Inflammatory macrophage (primary cell): ENCODE results near the gene TIA1.
A peak's percentile ranks its signal among the peaks of the same experiment; 100 is the strongest.
"Not testable (repeated sequence)": the region's sequence is repeated elsewhere in the genome, so short reads cannot be mapped to it uniquely, and the experiment has no call there.

Source experiments
- DNase-seq, 2 donors: peaks; one replicate each; pipeline ENCODE4 v3.0.0-alpha.2; 2020 to 2022
- total RNA-seq, 18 experiments: gene quantifications; one replicate each; lab custom pipeline; 2026; ENCODE audit warnings: mixed read lengths in 6 of 18, inconsistent platforms in 2 of 18; lab: John Stamatoyannopoulos, UW

The TIA1 gene
- 39.3 to 90.7 (median 62.4) reads per million in 18 experiments for total RNA-seq

GRCh38 chr2:70248181-70248847 lies at the start of gene TIA1:
TSS of gene TIA1 (minus strand) at chr2:70248628. CDS start at chr2:70248430, 198 bp downstream.
- DNase-seq = peak; percentile 99

- not testable (repeated sequence) for DNase-seq
Measured at GRCh38 chr2:70297828-70298227, 49.4 kb upstream of the TIA1 start.

DNA sequence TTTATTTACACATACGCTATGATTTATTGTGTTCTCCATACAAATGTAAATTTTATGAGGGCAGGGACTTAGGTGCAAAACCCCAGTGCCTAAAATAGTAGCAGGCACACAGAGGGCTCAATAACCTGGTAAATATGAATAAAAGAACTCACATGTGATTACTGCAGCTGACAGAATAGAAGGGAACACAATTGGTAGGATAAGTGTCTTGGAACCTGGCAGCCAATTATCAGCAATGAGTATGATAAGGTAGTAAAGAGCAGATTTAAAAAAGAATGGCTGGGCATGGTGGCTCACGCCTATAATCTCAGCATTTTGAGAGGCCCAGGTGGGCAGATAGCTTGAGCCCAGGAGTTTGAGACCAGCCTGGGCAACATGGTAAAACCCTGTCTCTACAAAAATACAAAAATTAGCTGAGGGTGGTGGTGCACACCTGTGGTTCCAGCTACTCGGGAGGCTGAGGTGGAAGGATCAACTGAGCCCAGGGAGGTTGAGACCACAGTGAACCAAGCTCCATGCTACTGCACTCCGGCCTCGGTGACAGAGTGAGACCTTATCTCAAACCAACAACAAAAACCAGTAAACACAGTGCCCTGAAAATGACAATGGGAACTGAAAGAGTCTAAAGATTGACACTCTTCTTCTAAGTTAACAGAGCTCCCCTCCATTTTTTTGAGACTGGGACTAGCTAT lies 35.2 kb upstream of the TIA1 start:
- DNase-seq = no peak

GRCh38 chr2:70282439-70282838 lies 34.0 kb upstream of the TIA1 start:
- DNase-seq = no peak

DNA sequence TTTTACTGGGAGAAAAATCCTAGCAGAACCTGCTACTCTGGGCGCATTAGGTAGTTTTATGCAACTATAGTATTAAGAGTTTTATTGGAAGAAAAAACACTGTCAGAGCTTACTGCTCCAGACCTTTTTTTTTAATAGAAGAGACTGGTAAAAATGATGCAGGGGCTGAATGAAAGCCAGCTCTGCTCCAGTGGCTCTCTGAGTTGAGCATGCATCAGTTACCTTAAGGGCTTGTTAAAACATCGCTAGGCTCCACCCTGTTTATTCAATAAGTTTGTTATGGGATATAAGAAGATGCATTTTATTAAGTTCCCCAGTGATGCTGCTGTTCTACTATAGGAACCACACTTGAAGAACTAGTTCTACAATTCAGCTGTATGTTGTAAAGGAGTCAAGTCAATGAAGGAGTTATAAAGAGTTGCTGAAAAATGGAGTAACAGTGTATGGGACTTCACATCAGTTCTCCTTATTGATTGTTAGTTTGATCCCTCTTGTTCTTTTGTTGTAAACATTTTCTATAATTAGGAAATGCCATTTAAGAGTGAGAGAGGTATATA lies 31.9 kb upstream of the TIA1 start:
- no peak for DNase-seq

GRCh38 chr2:70270323-70270722 lies 21.9 kb upstream of the TIA1 start:
- DNase-seq = no peak

GRCh38 chr2:70269422-70270302 lies 21.2 kb upstream of the TIA1 start:
- not testable (repeated sequence) for DNase-seq

DNA sequence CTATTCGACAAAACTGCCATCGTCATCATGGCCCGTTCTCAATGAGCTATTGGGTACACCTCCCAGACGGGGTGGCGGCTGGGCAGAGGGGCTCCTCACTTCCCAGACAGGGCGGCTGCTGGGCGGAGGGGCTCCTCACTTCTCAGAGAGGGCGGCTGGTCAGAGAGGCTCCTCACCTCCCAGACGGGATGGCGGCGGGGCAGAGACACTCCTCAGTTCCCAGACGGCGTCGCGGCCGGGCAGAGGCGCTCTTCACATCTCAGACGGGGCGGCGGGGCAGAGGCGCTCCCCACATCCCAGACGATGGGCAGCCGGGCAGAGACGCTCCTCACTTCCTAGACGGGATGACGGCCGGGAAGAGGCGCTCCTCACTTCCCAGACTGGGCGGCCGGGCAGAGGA lies 18.5 kb upstream of the TIA1 start:
- not testable (repeated sequence) for DNase-seq

- DNase-seq = no peak
Measured at GRCh38 chr2:70261501-70261900, 13.1 kb upstream of the TIA1 start.

DNA sequence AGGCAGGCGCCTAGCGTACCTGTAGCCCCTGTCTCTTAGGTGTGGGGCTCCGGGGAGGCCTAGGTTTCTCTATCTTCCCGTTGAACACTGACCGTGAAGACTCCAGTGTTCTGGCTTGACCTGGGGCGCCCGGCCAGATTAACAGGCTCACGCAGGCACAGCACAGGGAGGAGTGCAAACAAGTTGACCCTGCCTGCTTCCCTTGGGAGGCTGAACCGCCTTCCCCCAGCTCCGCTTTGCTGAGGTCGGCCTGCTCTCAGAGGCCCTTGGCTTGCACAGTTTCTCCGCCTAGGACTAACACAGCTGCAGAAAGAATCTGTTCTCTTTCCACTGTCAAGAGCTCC lies 10.1 kb upstream of the TIA1 start:
- DNase-seq = peak in 1 of 2 donors; percentile 11

- DNase-seq = no peak
Measured at GRCh38 chr2:70255637-70256314, 7.3 kb upstream of the TIA1 start.

DNA sequence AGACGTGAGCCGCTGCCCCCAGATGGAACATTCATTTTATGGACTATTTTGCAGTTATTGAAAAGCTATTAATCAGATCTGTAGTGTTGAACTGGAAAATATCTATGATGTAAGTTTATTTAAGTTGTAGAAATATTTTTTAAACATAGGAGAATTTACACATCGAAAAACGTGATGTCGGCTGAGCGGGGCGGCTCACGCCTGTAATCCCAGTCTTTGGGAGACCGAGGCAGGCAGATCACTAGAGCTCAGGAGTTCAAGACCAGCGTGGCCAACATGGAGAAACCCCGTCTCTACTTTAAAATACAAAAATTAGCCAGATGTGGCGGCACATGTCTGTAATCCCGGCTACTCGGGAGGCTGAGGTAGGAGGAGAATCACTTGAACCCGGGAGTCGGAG lies 2.0 kb upstream of the TIA1 start:
- DNase-seq = no peak

- DNase-seq = peak in 1 of 2 donors; percentile 7
Measured at GRCh38 chr2:70247364-70248180, 856 bp downstream of the TIA1 start.

GRCh38 chr2:70243806-70244584 lies 4.4 kb downstream of the TIA1 start:
- DNase-seq = no peak

- no peak for DNase-seq
Measured at GRCh38 chr2:70242552-70242951, 5.9 kb downstream of the TIA1 start.

DNA sequence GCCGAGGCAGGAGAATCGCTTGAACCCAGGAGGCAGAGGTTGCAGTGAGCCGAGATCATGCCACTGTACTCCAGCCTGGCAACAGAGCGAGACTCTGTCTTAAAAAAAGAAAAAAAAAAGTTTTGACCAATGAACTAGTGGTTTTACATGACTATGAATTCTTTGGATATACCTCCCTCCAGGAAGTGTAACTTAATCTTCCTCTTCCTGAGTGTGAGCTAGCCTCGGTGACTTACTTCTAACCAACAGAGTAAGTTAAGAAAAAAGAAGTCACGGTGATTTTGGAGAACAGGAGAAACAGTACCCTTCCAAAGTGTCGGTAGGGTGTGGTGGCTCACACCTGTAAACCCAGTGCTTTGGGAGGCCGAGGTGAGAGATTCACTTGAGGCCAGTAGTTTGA lies 7.1 kb downstream of the TIA1 start:
- no peak for DNase-seq

DNA sequence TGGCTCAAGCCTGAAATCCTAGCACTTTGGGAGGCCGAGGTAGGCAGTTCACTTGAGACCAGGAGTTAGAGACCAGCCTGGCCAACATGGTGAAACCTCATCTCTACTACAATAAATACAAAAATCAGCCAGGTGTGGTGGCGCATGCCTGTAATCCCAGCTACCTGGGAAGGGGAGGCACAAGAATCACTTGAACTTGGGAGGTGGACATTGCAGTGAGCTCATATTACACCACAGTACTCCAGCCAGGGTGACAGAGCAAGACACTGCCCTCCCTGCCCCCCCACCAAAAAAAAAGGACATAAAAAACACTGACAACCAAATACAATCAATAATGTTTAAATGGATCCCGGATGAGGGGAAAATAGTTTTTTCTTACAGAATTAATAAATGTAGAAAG lies 7.8 kb downstream of the TIA1 start:
- no peak for DNase-seq

- no peak for DNase-seq
Measured at GRCh38 chr2:70233926-70234325, 14.5 kb downstream of the TIA1 start.

DNA sequence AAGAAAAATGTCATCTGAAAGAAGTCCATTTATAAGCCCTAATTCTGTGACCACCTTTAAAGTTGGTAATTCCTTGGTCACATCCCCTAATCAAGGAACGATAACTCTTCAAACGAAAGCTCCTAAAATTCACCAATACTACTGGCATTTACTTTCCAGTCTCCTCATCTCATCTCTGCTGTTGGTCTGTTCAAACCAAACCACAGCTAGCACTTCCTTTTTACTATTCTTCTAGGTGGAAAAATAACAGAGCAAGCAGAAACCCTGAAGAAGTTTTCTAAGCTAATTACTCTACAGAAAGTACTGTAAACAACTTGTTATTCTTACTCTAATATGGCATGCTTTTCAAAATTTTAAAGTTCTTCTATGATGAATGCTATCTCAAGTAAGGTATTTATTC lies 21.6 kb downstream of the TIA1 start:
- DNase-seq = no peak

DNA sequence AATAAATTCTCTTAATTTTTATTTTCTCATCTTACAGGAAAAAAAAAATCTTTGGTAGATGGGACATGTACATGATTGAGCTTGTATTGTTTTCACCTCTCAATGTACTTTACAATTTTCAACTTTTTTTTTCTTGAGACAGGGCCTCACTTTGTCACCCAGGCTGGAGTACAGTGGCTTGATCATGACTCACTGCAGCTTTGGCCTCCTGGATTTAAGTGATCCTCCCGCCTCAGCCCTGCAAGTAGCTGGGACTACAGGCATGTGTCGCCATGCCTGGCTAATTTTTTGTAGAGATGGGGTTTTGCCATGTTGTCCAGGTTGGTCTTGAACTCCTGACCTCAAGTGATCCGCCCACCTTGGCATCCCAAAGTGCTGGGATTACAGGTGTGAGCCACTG lies 25.1 kb downstream of the TIA1 start:
- DNase-seq = not testable (repeated sequence)
